HG03066 (cell line): Measurements from ENCODE around the gene FXYD7.

Experiments
- ATAC-seq: cut with Tn5 transposase; IDR thresholded peaks from one replicate; pipeline ENCODE4 v1.9.1; 2021; ENCODE audit warnings: low read depth; ENCODE audit not compliant: unreplicated experiment

FXYD7 gene

DNA sequence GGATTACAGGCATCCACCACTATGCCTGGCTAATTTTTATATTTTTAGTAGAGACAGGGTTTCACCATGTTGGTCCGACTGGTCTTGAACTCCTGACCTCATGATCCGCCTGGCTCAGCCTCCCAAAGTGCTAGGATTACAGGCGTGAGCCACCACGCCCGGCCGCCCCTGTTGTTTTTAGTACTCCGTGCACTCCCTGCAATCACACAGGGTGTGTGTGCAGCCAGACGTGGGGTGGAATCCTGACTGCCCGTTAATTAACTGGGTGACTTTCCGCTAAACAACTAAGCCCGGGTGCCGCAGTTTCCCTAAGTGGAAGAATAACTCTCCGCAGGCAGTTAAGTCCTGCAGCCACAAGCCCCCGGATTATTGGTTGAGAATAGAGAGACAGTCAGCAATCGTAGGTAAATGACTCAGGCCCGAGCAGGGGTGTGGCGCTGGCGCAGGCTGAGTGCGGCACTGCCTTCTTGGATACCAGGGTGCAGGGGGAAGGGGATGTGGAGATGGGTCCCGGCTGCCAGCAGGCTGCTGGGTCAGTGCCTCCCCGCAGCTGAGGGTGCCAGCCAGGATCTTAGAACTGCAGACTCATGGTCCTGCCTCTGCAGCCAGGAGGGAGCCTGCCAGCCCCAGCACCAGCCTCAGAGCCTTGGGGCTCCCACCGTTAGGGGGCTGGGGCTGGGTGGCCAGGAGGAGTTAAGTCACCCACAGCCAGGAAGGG, 33.5 kb upstream of the FXYD7 start:
- ATAC-seq, result no peak

DNA sequence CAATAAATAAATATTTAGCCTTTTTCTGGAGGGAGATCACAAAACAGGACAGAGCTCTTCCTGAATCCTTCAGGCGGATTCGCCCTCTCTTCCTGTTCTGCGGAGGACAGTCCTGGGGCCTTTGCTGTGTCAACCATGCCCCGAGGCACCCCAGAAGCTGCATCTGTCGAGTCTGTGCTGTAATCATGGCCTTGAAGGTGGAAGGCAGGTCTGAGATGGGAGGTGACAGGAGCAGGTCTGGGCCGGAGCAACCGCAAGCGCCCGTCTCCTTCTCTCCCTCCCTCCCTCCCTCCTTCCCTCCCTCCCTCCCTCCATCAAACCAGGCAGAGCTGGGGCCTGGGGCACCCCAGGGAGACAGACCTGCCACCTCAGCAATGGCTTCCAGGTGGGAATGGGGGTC, 32.1 kb upstream of the FXYD7 start:
- ATAC-seq, result no peak

DNA sequence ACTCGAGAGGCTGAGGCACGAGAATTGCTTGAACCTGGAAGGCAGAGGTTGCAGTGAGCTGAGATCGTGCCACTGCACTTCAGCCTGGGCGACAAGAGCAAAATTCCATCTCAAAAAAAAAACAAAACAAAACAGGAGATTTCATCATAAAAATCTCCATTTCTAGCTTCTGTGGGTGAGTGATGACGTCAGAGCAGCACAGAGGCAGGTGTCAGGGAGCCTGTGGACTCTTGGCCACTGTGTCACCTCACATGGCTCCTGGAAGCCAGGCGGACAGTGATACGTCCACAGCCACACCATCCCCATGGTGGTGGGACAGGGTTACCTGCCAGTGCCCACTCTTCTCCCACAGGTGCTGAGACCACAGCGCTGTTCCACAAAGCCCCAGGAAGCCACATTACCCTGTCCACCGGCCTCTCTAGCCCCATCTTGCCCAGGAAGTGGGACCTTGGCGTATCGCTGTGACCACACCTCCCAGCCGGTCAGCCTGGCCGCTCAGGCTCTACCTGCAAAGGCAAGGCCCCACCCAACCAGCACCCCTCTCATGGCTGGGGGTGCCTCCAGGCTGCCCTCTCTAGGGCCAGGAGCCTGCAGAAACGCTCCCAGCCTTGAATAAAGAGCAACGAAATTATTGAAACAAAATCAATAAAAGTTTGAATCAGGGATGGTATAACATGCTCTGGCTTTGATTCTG, 29.9 kb upstream of the FXYD7 start:
- no peak for ATAC-seq

DNA sequence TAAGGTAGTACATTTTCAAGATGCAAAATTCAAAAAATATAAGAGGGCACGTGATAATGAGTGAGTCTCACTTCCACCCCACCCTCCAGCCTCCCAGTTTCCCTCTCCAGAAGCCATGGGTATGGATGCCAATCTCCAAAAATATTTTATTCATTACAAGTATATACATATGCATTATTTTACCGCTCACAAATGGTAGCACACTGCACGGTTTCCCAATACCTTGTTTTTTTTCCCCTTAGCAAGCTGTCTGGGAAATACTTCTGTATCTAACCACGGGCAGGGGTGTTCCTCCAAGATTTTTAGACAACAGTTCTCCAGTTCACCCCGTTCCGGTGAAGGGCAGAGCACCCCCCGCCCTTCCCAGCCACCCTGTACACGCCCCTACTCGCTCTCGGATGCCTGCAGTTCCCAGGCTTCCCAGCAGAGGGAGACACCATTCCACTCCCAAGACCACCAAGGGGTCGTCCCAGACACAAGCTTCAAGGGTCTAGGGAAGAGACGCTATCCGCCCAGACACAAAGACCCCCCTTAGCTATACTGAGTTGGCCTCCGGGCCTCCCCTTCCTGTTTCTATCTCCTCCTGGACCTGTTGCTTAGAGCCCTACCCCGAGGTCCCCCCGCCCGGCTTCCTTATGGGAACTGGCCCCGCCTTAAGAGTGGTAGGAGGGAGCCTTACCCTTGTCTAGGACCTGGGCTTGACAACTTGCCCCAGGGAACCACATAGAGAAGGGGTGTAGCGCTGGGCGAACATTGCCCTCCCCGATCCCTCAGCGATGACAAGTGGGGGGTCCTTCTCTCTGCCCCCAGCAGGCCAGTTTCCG, 28.5 kb upstream of the FXYD7 start:
- ATAC-seq, result no peak

DNA sequence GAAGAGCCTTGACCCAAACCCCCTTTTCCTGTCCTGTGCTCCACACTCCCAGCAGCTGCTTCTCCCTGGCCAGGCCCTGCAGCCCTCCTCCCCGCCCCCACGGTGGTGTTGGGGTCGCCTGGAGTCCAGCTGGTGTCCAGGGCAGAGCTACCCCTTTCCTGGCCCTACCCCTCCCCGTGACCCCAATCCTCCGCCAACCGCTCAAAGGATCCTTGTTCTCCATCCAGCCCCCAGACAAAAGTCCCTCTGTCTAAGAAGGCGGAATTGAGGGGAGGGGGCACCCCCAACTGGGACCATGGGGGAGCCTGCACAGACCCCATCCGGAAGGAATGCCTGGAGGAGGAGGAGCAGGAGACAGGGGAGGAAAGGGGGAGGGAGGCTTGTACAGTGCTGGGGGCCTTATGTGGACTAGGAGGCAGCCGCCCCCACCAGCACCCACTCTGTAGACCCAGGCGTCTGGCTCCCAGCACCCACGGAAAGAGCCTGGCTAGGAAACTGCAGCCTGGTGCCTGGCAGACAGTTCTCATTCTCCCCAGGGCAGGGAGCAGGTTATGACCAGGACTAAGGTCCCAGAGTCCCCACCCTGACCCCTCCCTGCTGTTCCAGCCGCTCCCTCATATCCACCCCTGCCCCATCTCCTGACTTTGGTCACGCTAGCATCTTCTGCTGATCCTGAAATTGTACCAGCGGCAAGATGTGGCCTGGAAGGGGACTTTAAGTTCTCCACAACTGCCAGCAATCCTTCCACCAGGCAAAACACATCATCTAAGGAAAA, 27.7 kb upstream of the FXYD7 start, which contains the start of gene FXYD3:
TSS of gene FXYD3 (plus strand) at position 647 of the 775 bp plus-strand sequence. CDS start 3,554 bp downstream, outside the sequence.
- ATAC-seq, result no peak

DNA sequence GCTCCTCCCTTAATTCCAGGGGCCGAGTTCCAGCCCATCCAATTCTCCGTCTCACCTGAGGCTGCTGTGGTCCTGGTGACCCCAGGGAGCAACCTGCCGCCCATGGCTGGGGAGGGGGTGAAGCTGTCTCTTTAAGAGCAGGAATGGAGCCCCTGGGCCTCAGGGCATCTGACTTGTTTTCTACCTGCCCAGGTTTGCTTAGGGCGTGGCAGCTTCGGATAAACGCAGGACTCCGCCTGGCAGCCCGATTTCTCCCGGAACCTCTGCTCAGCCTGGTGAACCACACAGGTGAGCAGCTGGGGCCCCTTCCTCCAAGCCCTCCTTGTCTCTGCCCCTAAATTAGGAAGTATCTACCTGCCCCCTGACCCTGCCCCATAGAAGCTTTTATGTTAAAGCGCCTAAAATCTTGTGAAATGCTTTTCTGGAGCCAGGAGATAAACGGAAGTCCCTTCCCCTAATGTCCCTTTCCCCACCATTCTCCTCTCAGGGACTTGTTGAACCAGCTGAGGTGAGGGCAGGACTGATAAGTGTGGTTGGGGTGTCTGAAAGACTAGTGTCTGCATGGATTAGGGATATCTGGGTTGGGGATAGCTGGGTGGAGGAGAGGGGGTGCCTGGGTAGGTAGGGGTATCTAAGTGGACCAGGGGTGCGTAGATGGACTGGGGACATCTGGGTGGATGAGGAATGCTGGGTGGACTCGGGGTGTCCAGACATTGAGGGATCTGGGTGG, 26.8 kb upstream of the FXYD7 start:
- ATAC-seq, result no peak

DNA sequence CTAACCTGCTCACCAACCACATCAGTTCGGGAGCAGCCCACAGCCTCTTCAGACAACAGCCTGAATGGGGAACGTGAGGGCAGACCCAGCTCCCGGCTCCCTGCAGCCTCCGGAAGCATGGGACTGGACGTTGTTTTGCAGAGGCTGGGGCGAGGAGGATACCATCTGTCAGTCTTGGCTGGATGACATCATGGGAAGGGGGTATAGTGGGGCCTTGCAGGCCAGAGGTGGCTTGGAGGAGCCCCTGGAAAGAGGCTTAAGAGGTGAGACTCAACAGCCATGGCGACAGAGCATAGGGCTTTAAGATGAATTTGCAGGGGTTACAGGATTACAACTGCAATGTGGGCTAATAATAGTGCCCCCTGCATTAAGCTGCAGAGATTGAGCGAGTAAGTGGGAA, 25.9 kb upstream of the FXYD7 start:
- no peak for ATAC-seq

DNA sequence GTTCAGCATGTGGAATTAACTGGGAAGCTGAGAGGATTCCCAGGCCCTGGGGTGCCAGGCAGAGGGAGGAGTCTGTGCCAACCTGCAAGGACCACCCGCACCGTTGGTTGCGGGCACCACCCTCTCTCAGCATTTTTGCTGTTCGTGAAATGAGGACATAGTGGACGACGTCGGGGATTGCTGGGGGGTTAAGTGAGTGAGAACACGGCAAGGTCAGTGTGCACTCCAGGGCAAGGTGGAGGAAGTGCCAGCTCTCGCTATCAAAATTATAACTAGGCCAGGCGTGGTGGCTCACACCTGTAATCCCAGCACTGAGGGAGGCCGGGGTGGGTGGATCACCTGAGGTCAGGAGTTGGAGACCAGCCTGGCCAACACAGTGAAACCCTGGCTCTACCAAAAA, 25.3 kb upstream of the FXYD7 start:
- no peak for ATAC-seq

DNA sequence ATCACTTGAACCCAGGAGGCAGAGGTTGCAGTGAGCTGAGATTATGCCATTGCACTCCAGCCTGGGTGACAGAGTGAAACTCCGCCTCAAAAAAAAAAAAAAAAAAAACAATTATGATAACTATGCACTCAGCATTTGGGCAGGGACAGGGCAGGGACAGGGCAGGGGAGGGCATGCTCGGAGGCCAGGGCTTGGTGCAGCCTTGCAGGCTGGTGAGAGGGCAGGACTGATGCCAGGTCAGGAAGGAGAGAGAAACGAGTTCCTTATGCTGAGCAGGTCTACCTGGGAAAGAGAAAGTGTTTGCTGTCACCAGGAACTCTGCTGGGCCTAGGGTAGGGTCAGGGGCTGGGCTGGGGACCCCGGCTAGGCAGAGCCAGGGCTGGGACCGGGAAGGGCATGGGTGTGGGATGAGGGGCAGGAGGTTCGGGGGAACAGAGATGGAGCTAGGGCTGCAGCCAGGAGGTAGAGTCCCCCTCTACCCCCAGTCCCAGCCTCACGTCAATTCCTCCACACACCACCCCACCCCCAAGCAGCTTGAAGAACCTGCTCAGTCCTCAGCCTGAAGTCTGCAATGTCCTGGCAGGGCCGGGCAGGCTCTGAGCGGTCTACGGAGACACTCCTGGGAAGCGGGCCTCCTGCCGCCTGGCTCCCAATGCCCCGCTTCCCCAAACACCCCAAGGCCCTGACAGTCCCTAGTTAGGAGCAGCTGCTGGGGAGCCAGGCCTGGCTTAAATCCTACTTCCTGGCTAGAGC, 24.6 kb upstream of the FXYD7 start:
- no peak for ATAC-seq

DNA sequence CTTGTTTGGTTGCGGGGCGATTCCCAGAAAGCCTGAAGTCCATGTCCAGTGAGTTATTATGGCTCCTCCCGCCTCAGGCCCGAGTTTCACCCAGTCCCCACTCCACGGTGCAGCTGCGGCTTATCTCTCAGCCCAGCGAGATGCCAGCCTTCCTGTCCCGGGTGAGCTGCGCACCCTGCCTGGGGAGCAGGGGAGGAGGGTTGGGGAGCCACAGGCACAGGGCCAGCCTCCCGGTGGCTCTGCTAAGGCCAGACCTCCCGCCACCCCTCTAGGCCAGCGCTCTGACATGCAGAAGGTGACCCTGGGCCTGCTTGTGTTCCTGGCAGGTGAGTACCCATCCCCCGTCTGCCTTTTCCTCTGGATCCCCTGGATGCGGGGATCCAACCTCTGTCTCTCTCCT, 24.0 kb upstream of the FXYD7 start:
- ATAC-seq, result no peak

DNA sequence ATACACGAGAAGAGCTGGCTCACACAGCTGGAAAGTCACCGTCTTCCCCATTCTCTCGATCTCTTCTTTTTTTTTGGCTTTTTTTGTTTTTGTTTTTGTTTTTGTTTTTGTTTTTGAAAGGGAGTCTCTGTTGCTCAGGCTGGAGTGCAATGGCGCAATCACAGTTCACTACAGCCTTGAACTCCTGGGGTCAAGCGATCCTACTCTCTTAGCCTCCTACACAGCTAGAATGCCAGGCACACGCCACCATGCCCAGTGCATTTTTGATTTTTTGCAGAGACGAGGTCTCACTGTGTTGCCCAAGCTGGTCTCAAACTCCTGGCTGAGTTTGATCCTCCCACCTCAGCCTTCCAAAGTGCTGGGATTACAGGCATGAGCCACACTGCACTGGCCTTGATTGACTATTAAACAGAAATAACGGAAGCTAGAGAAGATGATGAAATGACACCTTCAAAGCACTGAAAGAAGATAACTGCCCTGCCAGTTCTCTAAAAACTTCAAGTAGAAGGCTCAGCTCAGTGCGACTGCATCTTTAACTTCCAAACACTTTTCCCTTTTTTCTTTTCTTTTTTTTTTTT, 23.4 kb upstream of the FXYD7 start:
- ATAC-seq, result no peak

DNA sequence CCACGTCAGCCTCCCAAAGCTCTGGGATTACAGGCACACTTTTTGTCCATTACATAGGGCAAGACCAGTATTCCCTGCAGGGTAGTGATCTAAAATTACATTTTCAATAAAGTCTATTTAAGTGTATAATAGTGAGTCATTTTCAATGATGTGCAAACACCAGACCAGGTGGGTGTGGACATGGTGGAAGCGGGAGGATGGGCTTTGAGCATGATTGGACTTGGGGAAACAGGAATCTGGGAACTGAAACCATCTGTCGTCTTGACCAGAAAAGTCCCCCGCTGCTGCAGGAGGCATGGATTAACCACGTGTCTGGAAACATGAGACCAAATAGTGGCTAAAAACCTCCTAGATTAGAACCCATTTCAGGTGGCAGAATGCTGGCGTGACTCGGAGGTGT, 22.6 kb upstream of the FXYD7 start:
- no peak for ATAC-seq

DNA sequence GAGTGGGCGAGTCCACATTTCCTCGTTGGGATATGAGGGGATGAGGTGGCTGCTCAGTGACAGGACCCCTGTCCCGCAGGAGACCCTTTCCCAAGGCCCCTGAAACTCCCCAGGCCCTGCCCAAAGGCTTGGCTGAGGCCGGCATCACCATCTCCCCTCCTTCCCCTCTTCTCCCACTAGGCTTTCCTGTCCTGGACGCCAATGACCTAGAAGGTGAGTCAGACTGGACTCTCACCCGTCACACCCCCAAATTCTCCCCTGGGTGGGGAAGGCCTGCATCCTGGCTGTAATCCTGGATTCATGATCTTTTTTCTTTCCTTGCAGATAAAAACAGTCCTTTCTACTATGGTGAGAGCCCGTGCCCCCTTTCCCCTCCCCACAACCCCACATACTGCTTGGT, 22.2 kb upstream of the FXYD7 start:
- no peak for ATAC-seq

DNA sequence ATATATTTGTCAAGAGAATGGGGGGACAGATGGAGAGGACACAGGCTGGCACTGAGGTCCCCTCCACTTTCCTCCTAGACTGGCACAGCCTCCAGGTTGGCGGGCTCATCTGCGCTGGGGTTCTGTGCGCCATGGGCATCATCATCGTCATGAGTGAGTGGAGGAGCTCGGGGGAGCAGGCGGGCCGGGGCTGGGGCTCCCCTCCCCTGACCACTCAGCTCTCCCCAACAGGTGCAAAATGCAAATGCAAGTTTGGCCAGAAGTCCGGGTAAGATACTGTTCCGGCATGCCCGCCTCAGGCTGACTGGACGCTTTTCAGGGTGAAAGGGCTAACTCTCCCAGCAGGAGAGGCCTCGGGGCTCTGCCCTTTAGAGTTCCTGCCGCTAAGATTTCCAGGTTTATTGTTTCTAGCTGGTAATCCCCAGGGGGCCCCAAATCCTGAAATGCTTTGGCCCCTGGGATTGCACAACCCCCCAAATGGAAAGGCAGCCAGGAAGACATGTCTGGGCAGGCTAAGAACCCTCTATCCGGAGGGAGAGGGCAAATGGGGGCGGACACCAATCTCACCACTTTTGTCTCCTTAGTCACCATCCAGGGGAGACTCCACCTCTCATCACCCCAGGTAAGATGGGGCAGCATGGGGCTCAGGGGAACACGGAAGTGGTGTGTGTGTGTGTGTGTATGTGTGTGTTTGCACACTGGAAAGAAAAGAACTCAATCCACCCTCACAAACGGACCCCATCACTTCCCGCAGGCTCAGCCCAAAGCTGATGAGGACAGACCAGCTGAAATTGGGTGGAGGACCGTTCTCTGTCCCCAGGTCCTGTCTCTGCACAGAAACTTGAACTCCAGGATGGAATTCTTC, 20.1 kb upstream of the FXYD7 start:
- no peak for ATAC-seq

DNA sequence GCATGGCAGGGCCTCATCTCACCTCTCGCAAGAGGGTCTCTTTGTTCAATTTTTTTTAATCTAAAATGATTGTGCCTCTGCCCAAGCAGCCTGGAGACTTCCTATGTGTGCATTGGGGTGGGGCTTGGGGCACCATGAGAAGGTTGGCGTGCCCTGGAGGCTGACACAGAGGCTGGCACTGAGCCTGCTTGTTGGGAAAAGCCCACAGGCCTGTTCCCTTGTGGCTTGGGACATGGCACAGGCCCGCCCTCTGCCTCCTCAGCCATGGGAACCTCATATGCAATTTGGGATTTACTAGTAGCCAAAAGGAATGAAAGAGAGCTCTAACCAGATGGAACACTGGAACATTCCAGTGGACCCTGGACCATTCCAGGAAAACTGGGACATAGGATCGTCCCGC, 19.5 kb upstream of the FXYD7 start:
- no peak for ATAC-seq

DNA sequence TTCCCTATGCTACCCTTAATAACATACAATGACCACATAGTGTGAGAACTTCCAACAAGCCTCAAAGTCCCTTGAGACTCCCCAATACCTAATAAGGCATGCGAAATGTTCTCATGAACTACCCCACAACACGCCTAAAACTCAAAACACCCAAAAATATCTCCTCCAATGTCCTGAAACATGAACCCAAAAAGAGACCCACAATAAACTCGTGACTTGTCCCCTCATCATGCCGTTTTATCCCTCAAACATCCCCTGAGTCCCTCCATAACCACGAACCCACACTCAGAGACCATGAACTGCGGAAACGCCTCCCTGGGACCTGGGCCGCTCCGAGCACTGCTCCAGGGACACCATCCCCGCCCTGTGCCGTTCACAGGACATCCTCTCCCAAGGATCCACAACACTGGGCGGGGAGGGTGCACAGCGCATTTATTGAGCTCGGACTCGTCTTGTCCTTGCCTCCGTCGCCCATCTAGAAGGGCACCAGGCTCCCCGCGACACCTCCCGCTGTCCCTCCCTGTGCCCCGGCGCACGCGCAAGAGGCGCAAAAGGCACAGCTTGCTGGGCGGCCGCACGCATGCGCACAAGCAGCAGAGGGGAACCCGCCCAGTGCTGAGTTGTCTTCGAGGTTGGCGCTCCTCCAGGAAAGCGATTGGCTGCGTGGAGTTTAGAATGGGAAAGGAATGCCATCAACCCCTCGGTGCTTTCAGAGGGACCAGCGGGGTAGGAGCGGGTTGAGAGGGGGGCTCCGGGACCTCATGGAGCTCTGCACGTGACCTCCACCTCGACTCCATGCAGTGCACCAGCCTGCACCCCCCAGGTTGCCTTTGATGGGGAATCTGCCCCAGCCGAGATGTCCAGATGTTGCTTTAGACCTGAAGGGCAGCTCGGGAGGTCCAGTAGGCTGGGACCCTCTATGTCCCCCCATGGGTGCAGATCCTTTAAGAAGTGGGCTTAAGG, 18.7 kb upstream of the FXYD7 start:
- no peak for ATAC-seq

DNA sequence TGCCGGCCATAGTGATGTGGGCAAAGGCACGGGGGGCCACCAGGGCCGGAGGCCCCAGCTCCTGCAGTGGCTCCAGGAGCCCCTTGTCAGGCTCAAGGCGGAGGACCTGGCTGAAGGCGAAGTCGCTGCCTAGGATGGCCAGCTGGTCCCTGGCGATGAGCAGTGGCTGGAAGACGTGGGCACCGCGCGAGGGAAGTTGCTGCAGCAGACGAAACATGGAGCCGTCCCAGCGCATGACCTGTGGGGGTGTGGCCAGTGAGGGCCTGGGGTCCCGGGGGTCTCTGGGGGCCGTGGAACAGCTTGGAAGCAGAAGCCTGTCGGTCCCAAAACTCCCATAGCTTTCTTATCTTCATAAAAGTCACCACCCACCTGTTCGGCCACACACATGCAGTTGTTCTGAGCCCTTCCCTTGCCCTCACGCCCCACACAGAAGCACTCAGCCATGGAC, 17.8 kb upstream of the FXYD7 start:
- no peak for ATAC-seq
